HL-60 (cell line): Measurements from ENCODE around the gene SLC6A20.

ENCODE experiments used
- DNase-seq, 2 experiments: peaks; one replicate each; pipeline ENCODE4 v3.0.0-alpha.2; 2010 to 2020; ENCODE audit warnings: low read depth in 1 of 2, low spot score in 1 of 2
- H3K27ac ChIP-seq: fragments of 250-450 bp; sonication (Bioruptor Pico); replicated peaks from 2 replicates; pipeline ENCODE4 v1.5.1; 2020; ENCODE audit warnings: mild to moderate bottlenecking, moderate library complexity
- H3K27me3 ChIP-seq: fragments of 250-450 bp; sonication (Bioruptor Pico); 2 replicates; pipeline ENCODE4 v1.5.1; 2021; ENCODE audit warnings: mild to moderate bottlenecking, moderate library complexity; ENCODE audit not compliant: insufficient read depth, poor library complexity, severe bottlenecking
- H3K4me3 ChIP-seq: replicated peaks from 2 replicates; pipeline ENCODE4 v1.5.1; 2011; ENCODE audit warnings: mild to moderate bottlenecking, control low read depth, low read length; ENCODE audit not compliant: insufficient read depth
- GABPA ChIP-seq: IDR thresholded peaks from 2 replicates; pipeline ENCODE4 v1.6.1; 2012; ENCODE audit warnings: low read depth
- POLR2AphosphoS5 ChIP-seq: IDR thresholded peaks from 2 replicates; pipeline ENCODE4 v1.6.1; 2012; ENCODE audit warnings: low read depth
- SPI1 ChIP-seq: IDR thresholded peaks from 2 replicates; pipeline ENCODE4 v1.6.1; 2012; ENCODE audit warnings: low read depth, mild to moderate bottlenecking, borderline replicate concordance
- TF ChIP-seq, protein P1 (sequence below): IDR thresholded peaks from one replicate; pipeline ENCODE4 v1.5.1; 2011; ENCODE audit warnings: low read length, control low read depth, inconsistent platforms; ENCODE audit not compliant: insufficient read depth
- TF ChIP-seq, protein P2 (sequence below): IDR thresholded peaks from 2 replicates; pipeline ENCODE4 v1.6.1; 2012; ENCODE audit warnings: low read depth; ENCODE audit not compliant: insufficient replicate concordance

SLC6A20 gene

GRCh38 chr3:45762647-45763302 lies 33.6 kb downstream of the SLC6A20 start:
- Histone ChIP-seq H3K27me3 (no peaks in the 10 kb centered on the region), H3K4me3 (no peak overlapping the region), H3K27ac (no peak overlapping the region)
- no peak for DNase-seq
- TF ChIP-seq SPI1, result no peak
- TF ChIP-seq, protein P1, sequence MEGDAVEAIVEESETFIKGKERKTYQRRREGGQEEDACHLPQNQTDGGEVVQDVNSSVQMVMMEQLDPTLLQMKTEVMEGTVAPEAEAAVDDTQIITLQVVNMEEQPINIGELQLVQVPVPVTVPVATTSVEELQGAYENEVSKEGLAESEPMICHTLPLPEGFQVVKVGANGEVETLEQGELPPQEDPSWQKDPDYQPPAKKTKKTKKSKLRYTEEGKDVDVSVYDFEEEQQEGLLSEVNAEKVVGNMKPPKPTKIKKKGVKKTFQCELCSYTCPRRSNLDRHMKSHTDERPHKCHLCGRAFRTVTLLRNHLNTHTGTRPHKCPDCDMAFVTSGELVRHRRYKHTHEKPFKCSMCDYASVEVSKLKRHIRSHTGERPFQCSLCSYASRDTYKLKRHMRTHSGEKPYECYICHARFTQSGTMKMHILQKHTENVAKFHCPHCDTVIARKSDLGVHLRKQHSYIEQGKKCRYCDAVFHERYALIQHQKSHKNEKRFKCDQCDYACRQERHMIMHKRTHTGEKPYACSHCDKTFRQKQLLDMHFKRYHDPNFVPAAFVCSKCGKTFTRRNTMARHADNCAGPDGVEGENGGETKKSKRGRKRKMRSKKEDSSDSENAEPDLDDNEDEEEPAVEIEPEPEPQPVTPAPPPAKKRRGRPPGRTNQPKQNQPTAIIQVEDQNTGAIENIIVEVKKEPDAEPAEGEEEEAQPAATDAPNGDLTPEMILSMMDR, result no peak
- no peak for TF ChIP-seq POLR2AphosphoS5
- TF ChIP-seq, protein P2, sequence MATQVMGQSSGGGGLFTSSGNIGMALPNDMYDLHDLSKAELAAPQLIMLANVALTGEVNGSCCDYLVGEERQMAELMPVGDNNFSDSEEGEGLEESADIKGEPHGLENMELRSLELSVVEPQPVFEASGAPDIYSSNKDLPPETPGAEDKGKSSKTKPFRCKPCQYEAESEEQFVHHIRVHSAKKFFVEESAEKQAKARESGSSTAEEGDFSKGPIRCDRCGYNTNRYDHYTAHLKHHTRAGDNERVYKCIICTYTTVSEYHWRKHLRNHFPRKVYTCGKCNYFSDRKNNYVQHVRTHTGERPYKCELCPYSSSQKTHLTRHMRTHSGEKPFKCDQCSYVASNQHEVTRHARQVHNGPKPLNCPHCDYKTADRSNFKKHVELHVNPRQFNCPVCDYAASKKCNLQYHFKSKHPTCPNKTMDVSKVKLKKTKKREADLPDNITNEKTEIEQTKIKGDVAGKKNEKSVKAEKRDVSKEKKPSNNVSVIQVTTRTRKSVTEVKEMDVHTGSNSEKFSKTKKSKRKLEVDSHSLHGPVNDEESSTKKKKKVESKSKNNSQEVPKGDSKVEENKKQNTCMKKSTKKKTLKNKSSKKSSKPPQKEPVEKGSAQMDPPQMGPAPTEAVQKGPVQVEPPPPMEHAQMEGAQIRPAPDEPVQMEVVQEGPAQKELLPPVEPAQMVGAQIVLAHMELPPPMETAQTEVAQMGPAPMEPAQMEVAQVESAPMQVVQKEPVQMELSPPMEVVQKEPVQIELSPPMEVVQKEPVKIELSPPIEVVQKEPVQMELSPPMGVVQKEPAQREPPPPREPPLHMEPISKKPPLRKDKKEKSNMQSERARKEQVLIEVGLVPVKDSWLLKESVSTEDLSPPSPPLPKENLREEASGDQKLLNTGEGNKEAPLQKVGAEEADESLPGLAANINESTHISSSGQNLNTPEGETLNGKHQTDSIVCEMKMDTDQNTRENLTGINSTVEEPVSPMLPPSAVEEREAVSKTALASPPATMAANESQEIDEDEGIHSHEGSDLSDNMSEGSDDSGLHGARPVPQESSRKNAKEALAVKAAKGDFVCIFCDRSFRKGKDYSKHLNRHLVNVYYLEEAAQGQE, result no peak

DNA sequence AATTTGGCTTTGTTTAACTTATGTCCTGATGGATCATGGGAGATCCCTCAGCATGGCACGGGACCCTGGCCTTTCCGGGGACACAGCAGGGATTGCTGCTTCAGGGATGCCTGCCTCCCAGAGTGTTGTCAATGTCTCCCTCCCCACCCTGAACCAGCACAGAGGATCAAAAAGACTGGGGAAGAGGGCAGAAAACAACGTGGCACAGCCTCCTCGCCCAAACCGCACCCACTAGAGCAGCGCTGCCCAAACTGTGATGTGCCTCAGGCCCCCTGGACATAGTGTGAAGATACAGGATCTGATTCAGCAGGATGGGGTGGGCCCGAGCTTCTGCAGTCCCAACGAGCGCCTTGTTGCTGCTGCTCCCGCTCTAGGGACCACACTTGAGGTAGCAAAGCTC lies 34.5 kb downstream of the SLC6A20 start:
- no peak for DNase-seq
- TF ChIP-seq, protein P1, result no peak
- TF ChIP-seq POLR2AphosphoS5 (no peak), SPI1 (no peak), GABPA (no peak)
- TF ChIP-seq, protein P2, result no peak
- Histone ChIP-seq H3K27ac (no peak overlapping the region), H3K27me3 (no peaks in the 10 kb centered on the region), H3K4me3 (no peak overlapping the region)

- TF ChIP-seq GABPA, result no peak
- TF ChIP-seq, protein P1, result peak; percentile 68
- no peak for TF ChIP-seq SPI1
- Histone ChIP-seq H3K27me3 (no peaks in the 10 kb centered on the region), H3K27ac (no peak overlapping the region), H3K4me3 (no peak overlapping the region)
- DNase-seq, result peak; percentile 22 to 43
Observed at GRCh38 chr3:45760878-45761711, 35.2 kb downstream of the SLC6A20 start.
